Osteoblast (primary cell): ENCODE results near the gene IL17C. TPM values are rescaled to one million over a fixed set of nuclear protein-coding genes. Genes with fewer than 3 reads are reported as not detected.

Experiments used
- DNase-seq: peaks from one replicate; pipeline ENCODE4 v3.0.0; 2011; ENCODE audit warnings: low spot score, mixed read lengths; ENCODE audit not compliant: insufficient read length; ENCODE audit errors: missing footprints
- H2AFZ ChIP-seq: 2 replicates; pipeline ENCODE4 v1.6.0; 2011; ENCODE audit warnings: mild to moderate bottlenecking, low read length
- H3K27ac ChIP-seq: 2 replicates; pipeline ENCODE4 v1.5.1; 2011; ENCODE audit warnings: mild to moderate bottlenecking, low read depth, low read length, moderate library complexity
- H3K27me3 ChIP-seq: 2 replicates; pipeline ENCODE4 v1.6.0; 2012; ENCODE audit warnings: mild to moderate bottlenecking, control low read depth, inconsistent platforms, low read length, moderate library complexity; ENCODE audit not compliant: insufficient read depth
- H3K36me3 ChIP-seq: 2 replicates; pipeline ENCODE4 v1.5.1; 2011; ENCODE audit warnings: mild to moderate bottlenecking, low read length, control low read depth, moderate library complexity; ENCODE audit not compliant: insufficient read depth
- H3K4me1 ChIP-seq: 2 replicates; pipeline ENCODE4 v1.5.1; 2011; ENCODE audit warnings: mild to moderate bottlenecking, low read length, control low read depth, moderate library complexity; ENCODE audit not compliant: insufficient read depth
- H3K4me2 ChIP-seq: 2 replicates; pipeline ENCODE4 v1.6.0; 2011; ENCODE audit warnings: mild to moderate bottlenecking, low read length; ENCODE audit not compliant: insufficient read depth
- H3K4me3 ChIP-seq: fragments of 200-600 bp; sonication (generic); 3 replicates; pipeline ENCODE4 v1.5.1; 2012; ENCODE audit warnings: mild to moderate bottlenecking, low read length, inconsistent platforms; ENCODE audit not compliant: insufficient read depth
- H3K79me2 ChIP-seq: 2 replicates; pipeline ENCODE4 v1.6.0; 2012; ENCODE audit warnings: mild to moderate bottlenecking, low read length, control low read depth, inconsistent platforms; ENCODE audit not compliant: insufficient read depth
- H3K9me3 ChIP-seq: 2 replicates; pipeline ENCODE4 v1.5.1; 2011; ENCODE audit warnings: low read depth, low read length, control low read depth
- H4K20me1 ChIP-seq: 2 replicates; pipeline ENCODE4 v1.6.0; 2012; ENCODE audit warnings: mild to moderate bottlenecking, low read length, control low read depth; ENCODE audit not compliant: insufficient read depth
- CTCF ChIP-seq: IDR thresholded peaks from 2 replicates; pipeline ENCODE4 v1.5.1; 2011; ENCODE audit warnings: mild to moderate bottlenecking, low read depth, low read length, moderate library complexity; ENCODE audit errors: extremely low read depth
- total RNA-seq: library from RNA; depleted of rRNA; stranded (reverse); fragments of >200 nt; gene quantifications from 2 replicates; pipeline ENCODE4 v1.2.3, GENCODE V29; 2012

The IL17C gene
- total RNA-seq, 1 donor = under 0.01 TPM

- H3K9me3 ChIP-seq = no peaks in the 10 kb centered on the region
- no peak overlapping the region for H3K4me3 ChIP-seq
- H3K27me3 ChIP-seq = no peaks in the 10 kb centered on the region
- H3K4me2 ChIP-seq = no peak overlapping the region
- TF ChIP-seq CTCF = no peak
- no peak for DNase-seq
- no peaks in the 10 kb centered on the region for H3K4me1 ChIP-seq
- H2AFZ ChIP-seq = no peak overlapping the region
- H3K79me2 ChIP-seq = peaks cover 23% of the 10 kb centered on the region
- H3K36me3 ChIP-seq = peaks cover 33% of the 10 kb centered on the region
- no peaks in the 10 kb centered on the region for H4K20me1 ChIP-seq
- H3K27ac ChIP-seq = no peak overlapping the region
Observed at GRCh38 chr16:88593061-88593460, 45.3 kb upstream of the IL17C start.

- no peak overlapping the region for H3K4me2 ChIP-seq
- DNase-seq = no peak
- H3K27me3 ChIP-seq = no peaks in the 10 kb centered on the region
- H3K27ac ChIP-seq = no peak overlapping the region
- no peak overlapping the region for H3K4me3 ChIP-seq
- no peak overlapping the region for H2AFZ ChIP-seq
- H4K20me1 ChIP-seq = no peaks in the 10 kb centered on the region
- peaks cover 33% of the 10 kb centered on the region for H3K36me3 ChIP-seq
- H3K79me2 ChIP-seq = peaks cover 25% of the 10 kb centered on the region
- no peaks in the 10 kb centered on the region for H3K9me3 ChIP-seq
- H3K4me1 ChIP-seq = no peaks in the 10 kb centered on the region
- no peak for TF ChIP-seq CTCF
Observed at GRCh38 chr16:88593489-88593888, 44.9 kb upstream of the IL17C start.

- Histone ChIP-seq H3K4me1 (no peaks in the 10 kb centered on the region), H3K27me3 (no peaks in the 10 kb centered on the region), H3K79me2 (peaks cover 25% of the 10 kb centered on the region), H3K4me3 (no peak overlapping the region), H3K9me3 (no peaks in the 10 kb centered on the region), H3K36me3 (peaks cover 33% of the 10 kb centered on the region), H2AFZ (no peak overlapping the region), H4K20me1 (no peaks in the 10 kb centered on the region), H3K27ac (no peak overlapping the region), H3K4me2 (no peak overlapping the region)
- DNase-seq = no peak
- no peak for TF ChIP-seq CTCF
Observed at GRCh38 chr16:88593910-88594309, 44.5 kb upstream of the IL17C start.

- no peak overlapping the region for H3K4me3 ChIP-seq
- no peaks in the 10 kb centered on the region for H3K4me1 ChIP-seq
- H4K20me1 ChIP-seq = no peaks in the 10 kb centered on the region
- no peak for DNase-seq
- no peak overlapping the region for H2AFZ ChIP-seq
- H3K27me3 ChIP-seq = no peaks in the 10 kb centered on the region
- peaks cover 25% of the 10 kb centered on the region for H3K79me2 ChIP-seq
- H3K36me3 ChIP-seq = peaks cover 34% of the 10 kb centered on the region
- no peak overlapping the region for H3K27ac ChIP-seq
- H3K9me3 ChIP-seq = no peaks in the 10 kb centered on the region
- no peak for TF ChIP-seq CTCF
- H3K4me2 ChIP-seq = no peak overlapping the region
Observed at GRCh38 chr16:88595101-88595500, 43.3 kb upstream of the IL17C start.
